ENCODE data around the gene THSD4.

DNA sequence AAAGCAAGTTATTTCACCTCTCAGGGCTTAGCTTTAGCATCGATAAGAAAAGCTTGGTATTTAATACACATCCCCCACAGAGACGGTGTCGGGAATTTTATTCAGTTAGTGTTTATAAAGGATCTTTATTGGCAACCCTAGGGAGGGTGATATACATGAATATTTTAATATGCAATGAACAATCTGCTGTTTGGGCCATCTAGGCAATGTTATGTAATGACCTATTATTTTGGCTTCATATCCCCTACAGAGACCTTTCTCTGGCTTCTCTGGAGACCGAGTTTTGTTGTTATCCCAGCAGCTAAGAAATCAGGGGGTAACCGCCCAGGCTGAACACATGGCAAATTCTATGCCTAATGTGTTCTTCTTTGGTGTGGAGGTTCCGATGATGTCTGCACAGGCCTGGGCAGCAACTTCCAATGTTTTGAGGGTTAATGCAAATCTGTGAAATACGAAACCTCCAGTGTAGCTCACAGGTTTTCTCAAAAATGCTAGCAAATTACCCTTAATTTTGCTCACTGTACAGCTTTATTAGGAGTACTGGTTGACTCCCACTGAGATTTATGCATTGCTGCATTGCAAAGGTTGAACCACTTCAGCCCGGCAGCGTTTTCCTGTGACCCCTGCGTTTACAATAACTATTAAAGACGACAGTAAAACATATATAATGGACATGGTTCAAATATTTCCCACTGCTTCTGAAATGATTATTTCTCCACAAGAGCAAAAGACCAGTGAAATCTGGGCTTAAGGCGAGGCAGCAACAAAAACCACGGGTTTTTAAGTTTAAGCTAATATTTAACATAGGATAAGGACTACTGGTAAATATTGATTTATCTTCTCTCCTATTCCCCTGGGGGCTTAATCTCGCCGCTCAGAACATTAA, 396.8 kb downstream of the THSD4 start:
- TF ChIP-seq, protein P1, sequence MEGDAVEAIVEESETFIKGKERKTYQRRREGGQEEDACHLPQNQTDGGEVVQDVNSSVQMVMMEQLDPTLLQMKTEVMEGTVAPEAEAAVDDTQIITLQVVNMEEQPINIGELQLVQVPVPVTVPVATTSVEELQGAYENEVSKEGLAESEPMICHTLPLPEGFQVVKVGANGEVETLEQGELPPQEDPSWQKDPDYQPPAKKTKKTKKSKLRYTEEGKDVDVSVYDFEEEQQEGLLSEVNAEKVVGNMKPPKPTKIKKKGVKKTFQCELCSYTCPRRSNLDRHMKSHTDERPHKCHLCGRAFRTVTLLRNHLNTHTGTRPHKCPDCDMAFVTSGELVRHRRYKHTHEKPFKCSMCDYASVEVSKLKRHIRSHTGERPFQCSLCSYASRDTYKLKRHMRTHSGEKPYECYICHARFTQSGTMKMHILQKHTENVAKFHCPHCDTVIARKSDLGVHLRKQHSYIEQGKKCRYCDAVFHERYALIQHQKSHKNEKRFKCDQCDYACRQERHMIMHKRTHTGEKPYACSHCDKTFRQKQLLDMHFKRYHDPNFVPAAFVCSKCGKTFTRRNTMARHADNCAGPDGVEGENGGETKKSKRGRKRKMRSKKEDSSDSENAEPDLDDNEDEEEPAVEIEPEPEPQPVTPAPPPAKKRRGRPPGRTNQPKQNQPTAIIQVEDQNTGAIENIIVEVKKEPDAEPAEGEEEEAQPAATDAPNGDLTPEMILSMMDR (IDR thresholded peaks at IDR 0.05): no peak
- no peak for TF ChIP-seq POLR2AphosphoS5 (IDR thresholded peaks at IDR 0.05; ENCODE audit: insufficient read depth in 1 of 2, low read depth in 1 of 2)
